WTC11 (cell line): ENCODE measurements around the gene FCHSD2. TPM values are rescaled to one million over a fixed set of nuclear protein-coding genes. Genes with fewer than 3 reads are reported as not detected.

Experiments used
- ATAC-seq: fragments of 200-7000 bp; cut with Tn5 transposase; 2 replicates; pipeline ENCODE4 v1.10.0; 2021; ENCODE audit warnings: mild to moderate bottlenecking, moderate library complexity
- CTCF ChIA-PET: fragments of 300-600 bp; sonication (Branson Sonifier 250); formaldehyde crosslinking; loops from one replicate; lab custom pipeline; 2021; ENCODE audit warnings: antibody characterized with exemption; lab: Charles Lee
- POLR2A ChIA-PET: fragments of 350-600 bp; sonication (Branson Sonifier 250); formaldehyde crosslinking; loops from one replicate; lab custom pipeline; 2021; ENCODE audit warnings: antibody characterized with exemption; lab: Charles Lee
- DNase-seq: peaks from one replicate; pipeline ENCODE4 v3.0.0; 2021; ENCODE audit warnings: low spot score
- H3K27ac Mint-ChIP-seq: 2 replicates; pipeline ENCODE4 v1.8.0; 2021; ENCODE audit warnings: mixed read lengths
- H3K27me3 Mint-ChIP-seq: 2 replicates; pipeline ENCODE4 v1.8.0; 2021; ENCODE audit warnings: low read depth, mild to moderate bottlenecking, moderate library complexity, mixed read lengths
- H3K36me3 Mint-ChIP-seq: 2 replicates; pipeline ENCODE4 v1.8.0; 2021; ENCODE audit warnings: mixed read lengths
- H3K4me1 Mint-ChIP-seq: 2 replicates; pipeline ENCODE4 v1.8.0; 2022; ENCODE audit warnings: mixed read lengths
- H3K4me3 Mint-ChIP-seq: 2 replicates; pipeline ENCODE4 v1.8.0; 2021; ENCODE audit warnings: mild to moderate bottlenecking, moderate library complexity, mixed read lengths
- H3K9me3 Mint-ChIP-seq: 2 replicates; pipeline ENCODE4 v1.8.0; 2021; ENCODE audit warnings: mixed read lengths
- AFF4 ChIP-seq: sonication (generic); formaldehyde crosslinking; IDR thresholded peaks from 2 replicates; pipeline ENCODE4 v1.8.1; 2023; ENCODE audit warnings: mild to moderate bottlenecking, missing genetic modification reagents, borderline replicate concordance
- AR ChIP-seq: fragments of 250-450 bp; sonication (Bioruptor Pico); IDR thresholded peaks from 2 replicates; pipeline ENCODE4 v1.9.0; 2021; ENCODE audit warnings: mild to moderate bottlenecking
- CTCF ChIP-seq: fragments of 200-600 bp; IDR thresholded peaks from 2 replicates; pipeline ENCODE4 v1.8.0; 2022; ENCODE audit warnings: antibody characterized with exemption
- E2F5 ChIP-seq: sonication (generic); formaldehyde crosslinking; IDR thresholded peaks from 2 replicates; pipeline ENCODE4 v1.8.1; 2022; ENCODE audit warnings: mild to moderate bottlenecking, moderate library complexity, missing genetic modification reagents
- ELF4 ChIP-seq: sonication (generic); formaldehyde crosslinking; IDR thresholded peaks from 2 replicates; pipeline ENCODE4 v1.8.1; 2022; ENCODE audit warnings: low read depth, mild to moderate bottlenecking, moderate library complexity, missing genetic modification reagents
- EMX1 ChIP-seq: fragments of 250-450 bp; sonication (Bioruptor Pico); IDR thresholded peaks from 2 replicates; pipeline ENCODE4 v1.8.0; 2021; ENCODE audit warnings: mild to moderate bottlenecking
- FOXJ3 ChIP-seq: sonication (generic); formaldehyde crosslinking; IDR thresholded peaks from 2 replicates; pipeline ENCODE4 v1.9.0; 2021; ENCODE audit warnings: missing genetic modification reagents, mild to moderate bottlenecking, borderline replicate concordance
- FOXK1 ChIP-seq: sonication (generic); formaldehyde crosslinking; IDR thresholded peaks from 2 replicates; pipeline ENCODE4 v1.8.0; 2022; ENCODE audit warnings: mild to moderate bottlenecking, moderate library complexity, missing genetic modification reagents
- FOXP4 ChIP-seq: sonication (generic); formaldehyde crosslinking; IDR thresholded peaks from 2 replicates; pipeline ENCODE4 v1.8.0; 2022; ENCODE audit warnings: mild to moderate bottlenecking, missing genetic modification reagents
- GTF2I ChIP-seq: fragments of 250-450 bp; sonication (Bioruptor Pico); conservative IDR thresholded peaks from 2 replicates; pipeline ENCODE4 v1.4.0; 2021; ENCODE audit warnings: mild to moderate bottlenecking
- MLX ChIP-seq: sonication (generic); formaldehyde crosslinking; IDR thresholded peaks from 2 replicates; pipeline ENCODE4 v1.8.1; 2023; ENCODE audit warnings: mild to moderate bottlenecking, missing genetic modification reagents, moderate library complexity
- NR1H2 ChIP-seq: sonication (generic); formaldehyde crosslinking; IDR thresholded peaks from 2 replicates; pipeline ENCODE4 v1.9.0; 2021; ENCODE audit warnings: mild to moderate bottlenecking, moderate library complexity, missing genetic modification reagents
- OVOL2 ChIP-seq: fragments of 250-450 bp; sonication (Bioruptor Pico); IDR thresholded peaks from 2 replicates; pipeline ENCODE4 v1.9.0; 2021; ENCODE audit warnings: mild to moderate bottlenecking, borderline replicate concordance
- PREB ChIP-seq: sonication (generic); formaldehyde crosslinking; IDR thresholded peaks from 2 replicates; pipeline ENCODE4 v1.8.1; 2022; ENCODE audit warnings: mild to moderate bottlenecking, missing genetic modification reagents, moderate library complexity, borderline replicate concordance
- SMAD3 ChIP-seq: sonication (generic); formaldehyde crosslinking; IDR thresholded peaks from 2 replicates; pipeline ENCODE4 v1.8.0; 2022; ENCODE audit warnings: missing genetic modification reagents, mild to moderate bottlenecking, borderline replicate concordance
- ZBTB21 ChIP-seq: sonication (generic); formaldehyde crosslinking; IDR thresholded peaks from 2 replicates; pipeline ENCODE4 v1.8.1; 2023; ENCODE audit warnings: mild to moderate bottlenecking, missing genetic modification reagents, borderline replicate concordance
- ZNF263 ChIP-seq: sonication (generic); formaldehyde crosslinking; IDR thresholded peaks from 2 replicates; pipeline ENCODE4 v1.8.1; 2022; ENCODE audit warnings: low read depth, mild to moderate bottlenecking, moderate library complexity, missing genetic modification reagents
- ZNF317 ChIP-seq: sonication (generic); formaldehyde crosslinking; IDR thresholded peaks from 2 replicates; pipeline ENCODE4 v1.8.1; 2023; ENCODE audit warnings: low read depth, mild to moderate bottlenecking, moderate library complexity, missing genetic modification reagents, borderline replicate concordance
- ZNF396 ChIP-seq: fragments of 250-450 bp; sonication (Bioruptor Pico); IDR thresholded peaks from 2 replicates; pipeline ENCODE4 v1.8.0; 2021; ENCODE audit warnings: mild to moderate bottlenecking, moderate library complexity, borderline replicate concordance
- total RNA-seq: library from RNA; stranded (reverse); gene quantifications from 3 replicates; pipeline ENCODE4 v1.2.3, GENCODE V29; 2021

FCHSD2 gene
- total RNA-seq, 1 experiment from 2014 or later: 10.1 TPM

GRCh38 chr11:73074319-73074718 is 67.8 kb downstream of the FCHSD2 start:
- Mint-ChIP-seq H3K27me3 (no peaks in the 10 kb centered on the region), H3K4me1 (peaks cover under 1% of the 10 kb centered on the region; the same call in 1 of the 2 replicates), H3K36me3 (peaks cover 10% of the 10 kb centered on the region), H3K27ac (no peak overlapping the region), H3K9me3 (peaks cover 14% of the 10 kb centered on the region), H3K4me3 (no peak overlapping the region)
- ChIA-PET CTCF (no interaction called here), POLR2A (no interaction called here)
- TF ChIP-seq ZNF396 (CRISPR knock-in tag): no peak
- TF ChIP-seq ZNF317 (CRISPR knock-in tag): no peak
- no peak for TF ChIP-seq FOXJ3 (CRISPR knock-in tag)
- TF ChIP-seq NR1H2 (CRISPR knock-in tag): no peak
- TF ChIP-seq ZBTB21 (CRISPR knock-in tag): no peak
- TF ChIP-seq CTCF: no peak
- TF ChIP-seq PREB: no peak
- no peak for TF ChIP-seq FOXK1 (CRISPR knock-in tag)
- no peak for TF ChIP-seq SMAD3
- TF ChIP-seq MLX (CRISPR knock-in tag): no peak
- TF ChIP-seq E2F5 (CRISPR knock-in tag): no peak
- TF ChIP-seq AR (CRISPR knock-in tag): no peak
- TF ChIP-seq ZNF263 (CRISPR knock-in tag): no peak
- TF ChIP-seq AFF4: no peak
- no peak for TF ChIP-seq ELF4
- no peak for TF ChIP-seq FOXP4 (CRISPR knock-in tag)
- no peak for TF ChIP-seq EMX1 (CRISPR knock-in tag)
- TF ChIP-seq OVOL2 (CRISPR knock-in tag): no peak
- no peak for TF ChIP-seq GTF2I (CRISPR knock-in tag)
- DNase-seq (no peak), ATAC-seq (no peak)
